HEK293T (cell line): ENCODE results near the gene ARPC5L.

ENCODE experiments used
- CTCF ChIA-PET: fragments of 350-600 bp; formaldehyde crosslinking; extraction: SDS; loops from one replicate; lab custom pipeline; 2021; ENCODE audit warnings: antibody characterized with exemption, inconsistent platforms; lab: Yijun Ruan, JAX
- POLR2A ChIA-PET: fragments of 350-600 bp; formaldehyde crosslinking; extraction: SDS; loops from one replicate; lab custom pipeline; 2020; ENCODE audit warnings: antibody characterized with exemption, inconsistent platforms; lab: Yijun Ruan, JAX
- DNase-seq: peaks from one replicate; pipeline ENCODE4 v3.0.0; 2012; ENCODE audit warnings: mixed read lengths; ENCODE audit errors: extremely low spot score
- ARNT ChIP-seq: fragments of 450-650 bp; IDR thresholded peaks from 2 replicates; pipeline ENCODE4 v1.6.1; 2017; ENCODE audit warnings: mild to moderate bottlenecking
- BHLHE40 ChIP-seq: fragments of 450-650 bp; IDR thresholded peaks from 2 replicates; pipeline ENCODE4 v1.6.1; 2016; ENCODE audit warnings: mild to moderate bottlenecking, moderate library complexity, borderline replicate concordance
- CTBP1 ChIP-seq: fragments of 450-650 bp; IDR thresholded peaks from 2 replicates; pipeline ENCODE4 v1.6.1; 2016; ENCODE audit warnings: borderline replicate concordance
- ELF4 ChIP-seq: fragments of 450-650 bp; IDR thresholded peaks from 2 replicates; pipeline ENCODE4 v1.6.1; 2017; ENCODE audit warnings: antibody characterized with exemption
- FOXA1 ChIP-seq: fragments of 450-650 bp; IDR thresholded peaks from 2 replicates; pipeline ENCODE4 v1.6.1; 2016; ENCODE audit warnings: mild to moderate bottlenecking
- FOXK2 ChIP-seq: fragments of 450-650 bp; IDR thresholded peaks from 2 replicates; pipeline ENCODE4 v1.6.1; 2016; ENCODE audit warnings: mild to moderate bottlenecking
- FOXM1 ChIP-seq: fragments of 450-650 bp; IDR thresholded peaks from 2 replicates; pipeline ENCODE4 v1.6.1; 2017; ENCODE audit warnings: mild to moderate bottlenecking, borderline replicate concordance
- HDGF ChIP-seq: fragments of 450-650 bp; IDR thresholded peaks from 2 replicates; pipeline ENCODE4 v1.6.1; 2017; ENCODE audit warnings: antibody characterized with exemption, borderline replicate concordance
- L3MBTL2 ChIP-seq: fragments of 450-650 bp; conservative IDR thresholded peaks from 2 replicates; pipeline ENCODE4 v1.6.1; 2016; ENCODE audit warnings: mild to moderate bottlenecking
- LEF1 ChIP-seq: fragments of 450-650 bp; IDR thresholded peaks from 2 replicates; pipeline ENCODE4 v1.6.1; 2017; ENCODE audit warnings: mild to moderate bottlenecking, borderline replicate concordance
- NFRKB ChIP-seq: fragments of 450-650 bp; IDR thresholded peaks from 2 replicates; pipeline ENCODE4 v1.6.1; 2016; ENCODE audit warnings: mild to moderate bottlenecking, moderate library complexity
- SP1 ChIP-seq: fragments of 450-650 bp; IDR thresholded peaks from 2 replicates; pipeline ENCODE4 v1.6.1; 2017
- SUZ12 ChIP-seq: fragments of 450-650 bp; IDR thresholded peaks from 2 replicates; pipeline ENCODE4 v1.6.1; 2016; ENCODE audit warnings: mild to moderate bottlenecking
- TARDBP ChIP-seq: fragments of 450-650 bp; IDR thresholded peaks from 2 replicates; pipeline ENCODE4 v1.6.1; 2016
- ZNF384 ChIP-seq: fragments of 450-650 bp; IDR thresholded peaks from 2 replicates; pipeline ENCODE4 v1.6.1; 2016
- TF ChIP-seq, protein P1 (sequence below): fragments of 450-650 bp; IDR thresholded peaks from 2 replicates; pipeline ENCODE4 v1.6.1; 2016

Gene ARPC5L

DNA sequence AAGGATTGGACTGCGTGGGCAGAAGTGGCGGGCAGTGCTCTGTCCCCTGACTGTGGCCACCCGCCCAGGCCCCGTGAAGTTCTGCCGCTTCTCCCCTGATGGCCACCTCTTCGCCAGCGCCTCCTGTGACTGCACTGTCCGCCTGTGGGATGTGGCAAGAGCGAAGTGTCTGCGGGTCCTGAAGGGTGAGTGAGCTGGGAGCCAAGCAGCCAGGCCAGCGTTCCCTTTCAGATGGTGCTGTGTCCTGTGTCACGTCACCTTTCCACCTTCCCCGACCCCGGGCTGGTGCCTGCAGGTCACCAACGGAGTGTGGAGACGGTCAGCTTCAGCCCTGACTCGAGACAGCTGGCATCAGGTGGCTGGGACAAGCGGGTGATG is 6.4 kb upstream of the ARPC5L start:
- DNase-seq = no peak
- ChIA-PET POLR2A (interaction anchor here (0.7 to 2.4 kb wide), 3 partner anchors 15 to 85 kb away, joined by 3 to 14 read pairs (median 3); partner anchors contain the start of gene NR6A1), CTCF (interaction anchor here (1.1 to 8.0 kb wide), 5 partner anchors 14 to 131 kb away, joined by 3 to 244 read pairs (median 9); partner anchors contain the start of genes NR6A1 and OLFML2A)
- TF ChIP-seq HDGF = no peak
- no peak for TF ChIP-seq TARDBP
- no peak for TF ChIP-seq SUZ12
- no peak for TF ChIP-seq ELF4
- no peak for TF ChIP-seq BHLHE40

DNA sequence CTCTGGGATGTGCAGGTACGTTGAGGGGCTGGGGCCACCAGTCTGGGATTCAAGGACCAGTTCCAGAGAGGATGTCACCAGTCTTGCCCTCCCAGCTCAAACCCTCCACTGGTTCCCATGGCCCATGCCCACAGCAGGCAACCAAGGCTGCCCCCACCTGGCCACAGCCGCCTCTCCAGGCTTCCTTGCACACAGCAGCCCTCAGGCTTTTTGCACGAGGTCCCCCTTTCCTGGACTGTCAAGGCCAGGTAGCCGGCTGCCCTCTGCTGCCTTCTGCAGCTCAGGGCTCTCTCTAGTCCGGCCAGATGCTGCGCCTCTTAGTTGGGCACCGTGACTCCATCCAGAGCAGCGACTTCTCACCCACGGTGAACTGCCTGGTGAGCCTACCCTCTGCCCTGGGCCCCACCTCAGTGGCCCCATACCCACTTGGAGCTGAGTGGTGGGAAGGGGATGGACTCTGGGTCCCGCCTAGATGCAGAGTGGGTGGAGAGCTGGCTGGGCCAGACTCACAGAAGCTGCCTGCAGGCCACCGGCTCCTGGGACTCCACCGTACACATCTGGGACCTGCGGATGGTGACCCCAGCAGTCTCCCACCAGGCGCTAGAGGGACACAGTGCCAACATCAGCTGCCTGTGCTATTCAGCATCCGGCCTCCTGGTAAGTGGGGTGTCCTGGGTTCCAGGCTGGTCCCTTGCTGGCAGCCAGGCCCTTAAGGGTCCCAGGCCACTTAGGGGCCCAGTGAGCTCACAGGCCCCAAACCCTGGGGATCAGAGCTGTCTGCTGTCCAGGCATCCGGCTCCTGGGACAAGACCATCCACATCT is 5.8 kb upstream of the ARPC5L start:
- no peak for DNase-seq
- TF ChIP-seq LEF1 = no peak
- 0 out of 2 replicates have a peak, but pooled peaks have one; percentile 28 for TF ChIP-seq HDGF
- ChIA-PET CTCF (interaction anchor here (0.6 to 8.0 kb wide), 6 partner anchors 14 to 139 kb away, joined by 3 to 244 read pairs (median 6); partner anchors contain the start of genes NR6A1 and OLFML2A), POLR2A (interaction anchor here (0.7 to 2.9 kb wide), 9 partner anchors 13 to 524 kb away, joined by 3 to 14 read pairs (median 3); partner anchors contain the start of gene NR6A1)

DNA sequence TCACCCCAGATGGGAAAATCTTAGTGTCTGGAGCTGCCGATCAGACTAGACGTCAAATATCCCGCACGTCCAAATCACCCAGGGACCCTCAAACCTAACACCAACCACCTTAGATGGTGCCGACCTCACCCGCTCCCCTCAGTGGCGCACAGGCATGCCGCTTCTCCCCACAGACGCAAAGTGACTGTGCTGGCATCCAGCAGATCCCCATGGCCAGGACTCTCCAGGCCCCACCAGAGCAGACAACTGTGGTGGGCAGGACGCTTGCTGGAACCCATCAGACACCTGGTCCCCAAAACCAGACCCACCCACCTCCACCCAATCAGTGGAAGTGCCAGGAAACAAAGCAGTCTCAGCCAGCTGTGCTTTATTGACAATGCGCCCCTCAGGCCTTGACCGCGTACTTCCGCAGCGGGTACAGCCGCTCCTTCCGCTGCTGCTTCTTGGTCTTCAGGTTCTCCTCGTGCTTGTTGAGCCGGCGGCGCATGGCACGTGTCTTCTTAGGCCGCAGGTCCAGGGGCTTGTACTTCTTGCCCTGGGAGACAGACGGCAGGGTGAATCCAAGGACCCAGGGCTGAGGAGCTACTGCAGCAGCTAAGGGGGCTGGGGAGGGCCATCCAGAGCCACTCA is 4.3 kb upstream of the ARPC5L start:
- no peak for DNase-seq
- POLR2A ChIA-PET = interaction anchor here (1.4 to 2.9 kb wide), 5 partner anchors 12 to 87 kb away, joined by 3 to 14 read pairs (median 6); partner anchors contain the start of gene NR6A1
- CTCF ChIA-PET = interaction anchor here (8.0 kb wide), 1 partner anchor 84 kb away, joined by 244 read pairs; the partner anchor contains the start of genes NR6A1 and OLFML2A
- TF ChIP-seq LEF1 (no peak), NFRKB (no peak), ELF4 (no peak), ZNF384 (no peak), ARNT (no peak), HDGF (no peak), CTBP1 (no peak), FOXK2 (no peak), FOXM1 (no peak), FOXA1 (no peak), SP1 (no peak), L3MBTL2 (no peak), SUZ12 (no peak), TARDBP (no peak), BHLHE40 (no peak)
- TF ChIP-seq, protein P1, sequence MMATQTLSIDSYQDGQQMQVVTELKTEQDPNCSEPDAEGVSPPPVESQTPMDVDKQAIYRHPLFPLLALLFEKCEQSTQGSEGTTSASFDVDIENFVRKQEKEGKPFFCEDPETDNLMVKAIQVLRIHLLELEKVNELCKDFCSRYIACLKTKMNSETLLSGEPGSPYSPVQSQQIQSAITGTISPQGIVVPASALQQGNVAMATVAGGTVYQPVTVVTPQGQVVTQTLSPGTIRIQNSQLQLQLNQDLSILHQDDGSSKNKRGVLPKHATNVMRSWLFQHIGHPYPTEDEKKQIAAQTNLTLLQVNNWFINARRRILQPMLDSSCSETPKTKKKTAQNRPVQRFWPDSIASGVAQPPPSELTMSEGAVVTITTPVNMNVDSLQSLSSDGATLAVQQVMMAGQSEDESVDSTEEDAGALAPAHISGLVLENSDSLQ = no peak

DNA sequence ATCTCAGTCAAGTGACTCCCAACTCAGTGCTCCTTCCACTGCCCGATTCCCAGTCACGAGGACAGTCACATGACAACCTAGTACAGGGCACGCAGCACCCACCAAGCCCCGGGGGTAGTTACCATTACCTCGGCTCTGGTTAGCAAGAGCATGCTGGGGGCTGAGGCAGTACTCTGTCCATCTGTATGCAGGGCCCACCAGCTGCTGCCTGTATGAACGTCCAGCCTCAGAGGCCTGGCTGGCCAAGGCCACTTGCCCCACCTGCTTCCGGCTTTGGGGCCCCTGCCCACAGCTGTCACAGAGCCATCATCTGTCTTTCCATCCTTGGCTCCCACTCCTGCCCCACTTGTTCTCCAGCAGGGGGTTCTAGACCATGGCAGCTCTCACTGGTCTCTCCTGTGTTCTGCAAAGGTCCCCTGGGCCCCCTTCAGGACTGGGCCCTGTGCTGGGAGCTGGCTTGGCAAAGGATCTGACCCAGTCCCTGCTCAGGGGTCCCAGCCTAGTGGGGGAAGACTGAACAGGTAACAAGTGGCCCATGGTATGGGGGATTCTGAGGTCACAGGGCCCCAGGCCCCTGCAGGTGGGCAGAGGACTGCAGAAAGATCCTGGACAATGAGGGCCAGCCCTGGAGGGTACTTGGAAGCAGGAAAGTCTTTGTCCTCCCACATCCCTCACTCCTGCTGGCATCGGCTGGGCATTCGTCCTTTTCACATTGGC is 3.4 kb upstream of the ARPC5L start:
- no peak for DNase-seq
- TF ChIP-seq CTBP1 = no peak
- no peak for TF ChIP-seq FOXM1
- TF ChIP-seq FOXK2 = no peak
- TF ChIP-seq SP1 = no peak
- no peak for TF ChIP-seq ARNT
- TF ChIP-seq, protein P1 = no peak
- TF ChIP-seq HDGF = no peak
- no peak for TF ChIP-seq TARDBP
- TF ChIP-seq LEF1 = no peak
- no peak for TF ChIP-seq ELF4
- no peak for TF ChIP-seq NFRKB
- TF ChIP-seq BHLHE40 = no peak
- ChIA-PET POLR2A (interaction anchor here (1.1 to 2.9 kb wide), 3 partner anchors 11 to 88 kb away, joined by 3 to 8 read pairs (median 3); partner anchors contain the start of gene NR6A1), CTCF (no interaction called here)

DNA sequence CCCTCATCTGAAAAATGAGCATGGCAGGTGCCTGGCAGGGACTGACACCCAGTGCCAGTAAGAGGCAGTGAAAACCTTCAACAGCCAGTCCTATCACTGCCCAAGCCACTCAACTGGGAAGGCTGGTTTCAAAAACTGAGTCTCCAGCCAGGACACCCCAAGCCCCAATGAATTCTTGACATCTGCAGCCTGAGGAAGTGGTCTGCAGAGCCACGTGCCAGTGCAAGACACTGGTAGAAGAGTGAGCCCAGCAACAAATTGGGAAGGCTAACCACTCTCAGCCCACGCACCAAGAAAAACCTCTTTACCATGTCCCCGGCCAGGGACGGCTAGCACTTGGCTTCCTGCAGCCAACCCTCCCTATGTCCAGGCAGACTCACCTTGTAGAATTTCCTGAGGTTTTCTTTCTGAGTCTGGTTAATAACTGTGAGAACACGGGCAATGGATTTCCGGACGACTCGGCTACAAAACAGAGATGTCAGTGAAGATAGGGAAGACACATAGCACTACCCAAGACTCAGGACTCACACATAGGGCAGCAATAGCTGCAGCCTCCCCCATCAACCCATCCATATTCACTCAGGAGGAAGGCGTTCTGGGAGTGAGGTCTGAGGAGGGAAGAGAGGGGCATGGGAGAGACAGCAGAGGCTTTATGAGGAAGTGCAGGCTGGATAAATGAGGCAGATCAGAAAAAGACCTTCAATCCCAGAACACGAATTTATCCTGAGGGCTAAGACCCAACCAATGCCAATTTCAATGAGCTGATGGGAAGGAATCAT is 1.9 kb upstream of the ARPC5L start:
- POLR2A ChIA-PET = interaction anchor here (0.6 to 2.8 kb wide), 3 partner anchors 85 to 169 kb away, joined by 3 to 17 read pairs (median 5); partner anchors contain the start of gene NR6A1

More for the DNA sequence above, 1.9 kb upstream of the ARPC5L start:
- TF ChIP-seq SUZ12 (no peak), TARDBP (no peak), ZNF384 (no peak), LEF1 (no peak), FOXK2 (no peak), FOXM1 (no peak), ARNT (no peak)
- CTCF ChIA-PET = no interaction called here
- DNase-seq = no peak
